IMR-90 (cell line): ENCODE results near the gene DLGAP4. TPM values are rescaled to one million over a fixed set of nuclear protein-coding genes. Genes with fewer than 3 reads are reported as not detected.
A peak's percentile ranks its signal among the peaks of the same experiment; 100 is the strongest.

Experiments
- ATAC-seq: fragments of 200-7000 bp; cut with Tn5 transposase; 2 replicates; pipeline ENCODE4 v1.9.1; 2020; ENCODE audit warnings: low read depth, mild to moderate bottlenecking, moderate library complexity
- BruUV-seq: library from RNA; stranded (reverse); fragments of 400-500 nt; replicated peaks from 2 replicates; lab custom pipeline; 2021; lab: Mats Ljungman, UMichigan
- CTCF ChIA-PET: fragments of 300-600 bp; formaldehyde crosslinking; extraction: SDS; loops from one replicate; lab custom pipeline; 2021; ENCODE audit warnings: antibody characterized with exemption; lab: Yijun Ruan, JAX
- POLR2A ChIA-PET: fragments of 300-600 bp; sonication (Branson Sonifier 250); formaldehyde crosslinking; loops from one replicate; lab custom pipeline; 2022; ENCODE audit warnings: antibody characterized with exemption; ENCODE audit not compliant: unreplicated experiment; lab: Charles Lee
- DNase-seq: peaks from one replicate; pipeline ENCODE4 v3.0.0; 2013
- H2AFZ ChIP-seq: replicated peaks from 2 replicates; pipeline ENCODE3; 2013; ENCODE audit warnings: low read length, mild to moderate bottlenecking; ENCODE audit not compliant: poor library complexity
- H2AK5ac ChIP-seq: 2 replicates; pipeline ENCODE4 v1.6.1; 2013; ENCODE audit warnings: low read depth, low read length, inconsistent platforms
- H2AK9ac ChIP-seq: replicated peaks from 2 replicates; pipeline ENCODE3; 2013; ENCODE audit warnings: mild to moderate bottlenecking, low read depth, low read length, moderate library complexity; ENCODE audit not compliant: poor library complexity
- H2BK120ac ChIP-seq: 2 replicates; pipeline ENCODE4 v1.6.1; 2013; ENCODE audit warnings: low read depth, low read length, inconsistent platforms
- H2BK15ac ChIP-seq: 3 replicates; pipeline ENCODE4 v1.6.1; 2013; ENCODE audit warnings: low read depth, low read length, inconsistent platforms
- H2BK20ac ChIP-seq: 2 replicates; pipeline ENCODE4 v1.6.1; 2013; ENCODE audit warnings: low read depth, mild to moderate bottlenecking, inconsistent platforms, low read length, moderate library complexity
- H2BK5ac ChIP-seq: 2 replicates; pipeline ENCODE4 v1.6.1; 2013; ENCODE audit warnings: mild to moderate bottlenecking, low read depth, low read length, inconsistent platforms; ENCODE audit not compliant: poor library complexity, severe bottlenecking
- H3K14ac ChIP-seq: replicated peaks from 2 replicates; pipeline ENCODE4 v1.6.1; 2013; ENCODE audit warnings: low read depth, low read length, inconsistent platforms
- H3K18ac ChIP-seq: 2 replicates; pipeline ENCODE4 v1.6.1; 2013; ENCODE audit warnings: low read depth, low read length, control low read depth
- H3K23ac ChIP-seq: 2 replicates; pipeline ENCODE4 v1.6.1; 2013; ENCODE audit warnings: low read depth, low read length, inconsistent platforms
- H3K27ac ChIP-seq: 2 replicates; pipeline ENCODE4 v1.5.1; 2013; ENCODE audit warnings: mild to moderate bottlenecking, control low read depth, low read length; ENCODE audit not compliant: insufficient read depth
- H3K27me3 ChIP-seq: 2 replicates; pipeline ENCODE4 v1.6.1; 2013; ENCODE audit warnings: low read length; ENCODE audit not compliant: control insufficient read depth, insufficient read depth
- H3K36me3 ChIP-seq: 2 replicates; pipeline ENCODE4 v1.6.1; 2013; ENCODE audit warnings: low read length, mixed read lengths; ENCODE audit not compliant: control insufficient read depth, insufficient read depth
- H3K4ac ChIP-seq: 2 replicates; pipeline ENCODE4 v1.6.1; 2013; ENCODE audit warnings: low read depth, low read length, inconsistent platforms
- H3K4me1 ChIP-seq: 2 replicates; pipeline ENCODE4 v1.6.1; 2013; ENCODE audit warnings: low read length, mixed read lengths; ENCODE audit not compliant: control insufficient read depth, insufficient read depth
- H3K4me2 ChIP-seq: 2 replicates; pipeline ENCODE4 v1.6.1; 2013; ENCODE audit warnings: low read depth, mild to moderate bottlenecking, control low read depth, low read length, moderate library complexity
- H3K4me3 ChIP-seq: 2 replicates; pipeline ENCODE4 v1.5.1; 2013; ENCODE audit warnings: low read depth, mild to moderate bottlenecking, control low read depth, low read length, moderate library complexity; ENCODE audit not compliant: insufficient read depth
- H3K56ac ChIP-seq: 2 replicates; pipeline ENCODE4 v1.6.1; 2013; ENCODE audit warnings: low read length, inconsistent platforms; ENCODE audit not compliant: insufficient read depth; ENCODE audit errors: extremely low read depth
- H3K79me1 ChIP-seq, 2 experiments: 2 replicates each; pipeline ENCODE4 v1.6.1; 2013; ENCODE audit warnings: low read length in 2 of 2, inconsistent platforms in 1 of 2, low read depth in 1 of 2
- H3K9ac ChIP-seq: 2 replicates; pipeline ENCODE4 v1.6.1; 2013; ENCODE audit warnings: low read depth, low read length, control low read depth
- H3K9me1 ChIP-seq: 2 replicates; pipeline ENCODE4 v1.6.1; 2013; ENCODE audit warnings: low read length, inconsistent platforms; ENCODE audit not compliant: insufficient read depth
- H3K9me3 ChIP-seq: 2 replicates; pipeline ENCODE4 v1.6.1; 2013; ENCODE audit warnings: low read length; ENCODE audit not compliant: control insufficient read depth, insufficient read depth
- H4K20me1 ChIP-seq: 2 replicates; pipeline ENCODE4 v1.6.1; 2013; ENCODE audit warnings: low read length, inconsistent platforms; ENCODE audit not compliant: insufficient read depth
- H4K5ac ChIP-seq: 2 replicates; pipeline ENCODE4 v1.6.1; 2013; ENCODE audit warnings: mild to moderate bottlenecking, low read depth, low read length, control low read depth
- H4K8ac ChIP-seq, 2 experiments: 2 replicates each; pipeline ENCODE4 v1.6.1; 2013; ENCODE audit warnings: low read depth in 2 of 2, low read length in 2 of 2, control low read depth in 1 of 2, inconsistent platforms in 1 of 2
- H4K91ac ChIP-seq: 2 replicates; pipeline ENCODE4 v1.6.1; 2013; ENCODE audit warnings: low read depth, low read length, inconsistent platforms; ENCODE audit not compliant: insufficient read depth
- CTCF ChIP-seq: conservative IDR thresholded peaks from 2 replicates; pipeline ENCODE4 v1.5.1; 2012; ENCODE audit warnings: mild to moderate bottlenecking, low read depth, low read length, improper control_type of control experiment
- MXI1 ChIP-seq: IDR thresholded peaks from 2 replicates; pipeline ENCODE4 v1.6.1; 2012; ENCODE audit warnings: low read depth, mild to moderate bottlenecking, low read length, moderate library complexity, borderline replicate concordance
- POLR2A ChIP-seq: IDR thresholded peaks from 2 replicates; pipeline ENCODE4 v1.6.1; 2012; ENCODE audit warnings: mild to moderate bottlenecking, low read depth, low read length
- RAD21 ChIP-seq: IDR thresholded peaks from 2 replicates; pipeline ENCODE4 v1.6.1; 2012; ENCODE audit warnings: low read length, improper control_type of control experiment
- SMC3 ChIP-seq: fragments of 150-350 bp; IDR thresholded peaks from 2 replicates; pipeline ENCODE4 v1.6.1; 2016; ENCODE audit warnings: low read depth, mild to moderate bottlenecking, antibody characterized with exemption, low read length, moderate library complexity
- WGBS, 2 experiments: methylation state at CpG; one replicate each; pipeline versions ENCODE4 v1.1.5 to v1.1.7; 2013; ENCODE audit warnings: missing lambda C conversion rate in 2 of 2; ENCODE audit not compliant: insufficient read length in 1 of 2; ENCODE audit errors: extremely low coverage in 2 of 2; 5-methylcytosine and 5-hydroxymethylcytosine counted together
- dilution Hi-C: fragments of 300-500 bp; cut with HindIII; formaldehyde crosslinking; loops from one replicate; pipeline ENCODE4 v1.14.3; 2018; ENCODE audit warnings: low sequenced_read_pairs; ENCODE audit not compliant: unreplicated experiment
- in situ Hi-C: fragments of 300-500 bp; cut with MboI; formaldehyde crosslinking; loops from 3 replicates; pipeline ENCODE4 v1.14.3; 2019; ENCODE audit warnings: low sequenced_read_pairs, inconsistent platforms, mixed read lengths
- intact Hi-C: fragments of 100-400 bp; cut with micrococcal nuclease; formaldehyde crosslinking; loops from 2 replicates; pipeline ENCODE4 v1.10.0; 2022
- polyA plus RNA-seq, 3 experiments: library from polyadenylated mRNA; depleted of rRNA; stranded (reverse); fragments of >200 nt; gene quantifications; 2 replicates each; pipeline ENCODE4 v1.2.3, GENCODE V29; 2012; ENCODE audit warnings: low replicate concordance in 1 of 3
- total RNA-seq: library from RNA; depleted of rRNA; stranded (reverse); fragments of >200 nt; gene quantifications from 2 replicates; pipeline ENCODE4 v1.2.3, GENCODE V29; 2012

DLGAP4 gene
- total and polyA plus RNA-seq, 2 of the 4 experiments (the other 2 are of a cell fraction), result 32.3 to 73.2 TPM

DNA sequence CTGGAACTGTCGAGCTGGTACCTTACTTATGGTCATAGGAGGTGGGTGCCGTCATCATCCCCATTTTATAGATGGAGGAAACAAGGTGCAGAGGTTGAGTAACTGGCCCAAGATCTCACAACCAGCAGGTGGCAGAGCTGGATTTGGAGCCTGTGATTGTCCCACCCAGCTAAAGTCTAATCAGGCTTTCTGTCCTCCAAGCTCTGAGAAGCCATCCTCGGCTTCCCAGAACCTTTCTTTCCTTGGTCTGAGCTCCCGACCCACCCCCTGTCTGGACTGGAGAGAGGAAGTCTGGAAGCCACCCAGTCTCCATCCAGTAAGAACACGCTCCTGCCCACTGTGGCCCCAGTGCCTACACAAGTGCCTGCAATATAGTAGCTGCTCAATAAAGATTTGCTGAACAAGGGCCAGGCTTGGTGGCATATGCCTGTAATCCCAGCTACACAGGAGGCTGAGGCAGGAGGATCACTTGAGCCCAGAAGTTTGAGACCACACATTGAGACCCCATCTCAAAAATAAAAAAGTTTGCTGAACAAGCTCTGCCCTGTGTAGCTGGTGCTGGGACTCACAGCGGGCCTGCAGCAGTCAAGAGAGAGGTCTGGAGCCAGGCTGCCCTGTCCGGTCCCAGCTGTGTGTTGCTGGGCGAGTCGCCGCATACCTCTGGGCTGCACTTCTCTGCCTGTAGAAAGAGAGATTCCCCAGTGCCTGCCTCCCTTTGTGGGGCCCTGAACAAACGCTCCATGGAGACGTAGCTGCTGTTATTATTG, 32.5 kb upstream of the DLGAP4 start:
- H4K20me1 ChIP-seq, result no peaks in the 10 kb centered on the region
- H3K4ac ChIP-seq, result no peak overlapping the region
- TF ChIP-seq RAD21 (peak; percentile 39; the same call in 1 of the 2 replicates), CTCF (peak; percentile 35), POLR2A (no peak), SMC3 (peak; percentile 38; the same call in 1 of the 2 replicates), MXI1 (no peak)
- H4K5ac ChIP-seq, result no peak overlapping the region
- H3K4me1 ChIP-seq, result no peaks in the 10 kb centered on the region
- no peak overlapping the region for H3K4me3 ChIP-seq
- H2BK15ac ChIP-seq, result no peak overlapping the region
- ChIA-PET POLR2A (no interaction called here), CTCF (interaction anchor here (0.6 to 0.9 kb wide), 2 partner anchors 166 to 186 kb away, joined by 3 read pairs; no protein-coding TSS in a partner anchor)
- no peak overlapping the region for H4K91ac ChIP-seq
- BruUV-seq, result no TSS peak
- no peak overlapping the region for H2BK5ac ChIP-seq
- H3K36me3 ChIP-seq, result no peaks in the 10 kb centered on the region
- no peaks in the 10 kb centered on the region for H3K79me1 ChIP-seq
- H2AK9ac ChIP-seq, result no peak overlapping the region
- H3K9me1 ChIP-seq, result no peaks in the 10 kb centered on the region
- H3K14ac ChIP-seq, result no peak overlapping the region
- intact Hi-C loops (loop anchor here (1.0 kb wide), 1 partner anchor 166 kb away; no protein-coding TSS in a partner anchor), in situ Hi-C loops (no loop called here), dilution Hi-C loops (no loop called here)
- ATAC-seq, result peak; percentile 42; the same call in 1 of the 2 replicates
- peak; percentile 16 for DNase-seq
- no peak overlapping the region for H3K56ac ChIP-seq
- H2BK20ac ChIP-seq, result no peak overlapping the region
- H3K4me2 ChIP-seq, result no peak overlapping the region
- H4K8ac ChIP-seq, result no peak overlapping the region
- H3K27ac ChIP-seq, result no peak overlapping the region
- no peak overlapping the region for H2AK5ac ChIP-seq
- no peak overlapping the region for H3K18ac ChIP-seq
- no peak overlapping the region for H3K9ac ChIP-seq
- no peak overlapping the region for H2BK120ac ChIP-seq
- peaks cover 53% of the 10 kb centered on the region for H3K27me3 ChIP-seq
- H2AFZ ChIP-seq, result no peak overlapping the region
- H3K23ac ChIP-seq, result no peak overlapping the region
- H3K9me3 ChIP-seq, result no peaks in the 10 kb centered on the region
- 62% methylated on average over 4 of the region's 12 CpGs; no CpG with 5 or more reads in 1 of the 2 experiments for WGBS, 2 experiments
